ENCODE data around the gene ERBB4.

The ERBB4 gene

GRCh38 chr2:211900000-211900399 is 638.6 kb downstream of the ERBB4 start:
- TF ChIP-seq CTCF (IDR thresholded peaks at IDR 0.05; ENCODE audit: low read depth, low read length, missing control alignments), result no peak
- DNase-seq (ENCODE audit: extremely low read depth, low read depth), result no peak
- no peak overlapping the region for H3K4me3 ChIP-seq (replicated peaks; ENCODE audit: low read depth, low read length)

GRCh38 chr2:211898702-211899101 is 639.9 kb downstream of the ERBB4 start:
- H3K4me3 ChIP-seq (replicated peaks; ENCODE audit: low read depth, low read length), result no peak overlapping the region
- DNase-seq (ENCODE audit: extremely low read depth, low read depth), result no peak
- no peak for TF ChIP-seq CTCF (IDR thresholded peaks at IDR 0.05; ENCODE audit: low read depth, low read length, missing control alignments)

- no peak for DNase-seq (ENCODE audit: extremely low read depth, low read depth)
- H3K4me3 ChIP-seq (replicated peaks; ENCODE audit: low read depth, low read length), result no peak overlapping the region
- TF ChIP-seq CTCF (IDR thresholded peaks at IDR 0.05; ENCODE audit: low read depth, low read length, missing control alignments), result no peak
Observed at GRCh38 chr2:211881449-211881848, 657.2 kb downstream of the ERBB4 start.

GRCh38 chr2:211879323-211879722 is 659.3 kb downstream of the ERBB4 start:
- TF ChIP-seq CTCF (IDR thresholded peaks at IDR 0.05; ENCODE audit: low read depth, low read length, missing control alignments), result no peak
- DNase-seq (ENCODE audit: extremely low read depth, low read depth), result no peak

GRCh38 chr2:211877061-211877460 is 661.5 kb downstream of the ERBB4 start:
- no peak overlapping the region for H3K4me3 ChIP-seq (replicated peaks; ENCODE audit: low read depth, low read length)
- no peak for DNase-seq (ENCODE audit: extremely low read depth, low read depth)
- TF ChIP-seq CTCF (IDR thresholded peaks at IDR 0.05; ENCODE audit: low read depth, low read length, missing control alignments), result no peak

More at GRCh38 chr2:211879323-211879722, 659.3 kb downstream of the ERBB4 start:
- H3K4me3 ChIP-seq (replicated peaks; ENCODE audit: low read depth, low read length), result no peak overlapping the region

GRCh38 chr2:211875488-211875887 is 663.1 kb downstream of the ERBB4 start:
- H3K4me3 ChIP-seq (replicated peaks; ENCODE audit: low read depth, low read length), result no peak overlapping the region
- no peak for DNase-seq (ENCODE audit: extremely low read depth, low read depth)
- TF ChIP-seq CTCF (IDR thresholded peaks at IDR 0.05; ENCODE audit: low read depth, low read length, missing control alignments), result no peak

GRCh38 chr2:211868996-211869533 is 669.5 kb downstream of the ERBB4 start:
- H3K4me3 ChIP-seq (replicated peaks; ENCODE audit: low read depth, low read length), result no peak overlapping the region
- no peak for TF ChIP-seq CTCF (IDR thresholded peaks at IDR 0.05; ENCODE audit: low read depth, low read length, missing control alignments)
- no peak for DNase-seq (ENCODE audit: extremely low read depth, low read depth)
